HUES48 (cell line): ENCODE results near the gene DHRS9.
"Not testable (repeated sequence)": the region's sequence is repeated elsewhere in the genome, so short reads cannot be mapped to it uniquely, and the experiment has no call there.

Experiments used
- H3K27ac ChIP-seq: one replicate; pipeline ENCODE4 v1.7.0; 2013; ENCODE audit warnings: low read depth, low read length, inconsistent platforms
- H3K27me3 ChIP-seq: 2 replicates; pipeline ENCODE4 v1.6.1; 2013; ENCODE audit warnings: mild to moderate bottlenecking, low read length; ENCODE audit not compliant: control insufficient read depth, insufficient read depth
- H3K36me3 ChIP-seq: 2 replicates; pipeline ENCODE4 v1.6.1; 2013; ENCODE audit warnings: low read length; ENCODE audit not compliant: control insufficient read depth, insufficient read depth
- H3K4me1 ChIP-seq: 2 replicates; pipeline ENCODE4 v1.6.1; 2013; ENCODE audit warnings: mild to moderate bottlenecking, low read length; ENCODE audit not compliant: control insufficient read depth, insufficient read depth
- H3K4me3 ChIP-seq: 2 replicates; pipeline ENCODE4 v1.5.1; 2013; ENCODE audit warnings: mild to moderate bottlenecking, low read depth, low read length
- H3K9ac ChIP-seq: 2 replicates; pipeline ENCODE4 v1.6.1; 2013; ENCODE audit warnings: mild to moderate bottlenecking, low read depth, low read length, moderate library complexity
- H3K9me3 ChIP-seq: 2 replicates; pipeline ENCODE4 v1.6.1; 2013; ENCODE audit warnings: low read length; ENCODE audit not compliant: control insufficient read depth, insufficient read depth

Gene DHRS9

DNA sequence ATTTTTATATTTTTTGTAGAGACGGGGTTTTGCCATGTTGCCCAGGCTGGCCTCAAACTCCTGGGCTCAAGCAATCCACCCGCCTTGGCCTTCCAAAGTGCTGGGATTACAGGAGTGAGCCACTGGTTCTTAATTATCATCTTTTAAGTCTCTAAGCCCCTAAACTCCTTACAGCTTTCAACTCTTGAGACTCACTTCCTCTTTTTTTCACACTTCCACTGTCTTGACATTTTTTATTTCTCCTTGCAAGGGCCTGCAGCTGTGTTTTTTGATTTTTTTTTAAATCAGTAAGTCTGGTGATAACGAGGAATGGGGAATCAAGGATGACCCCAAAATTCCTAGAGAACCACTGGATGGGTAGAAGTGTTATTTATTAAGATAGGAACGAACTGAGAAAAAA is 29.7 kb upstream of the DHRS9 start:
- no peak overlapping the region for H3K4me3 ChIP-seq
- H3K9ac ChIP-seq: no peak overlapping the region
- H3K4me1 ChIP-seq: no peaks in the 10 kb centered on the region
- H3K9me3 ChIP-seq: peaks cover 4% of the 10 kb centered on the region; the same call in 1 of the 2 replicates
- H3K36me3 ChIP-seq: no peaks in the 10 kb centered on the region
- no peak overlapping the region for H3K27ac ChIP-seq
- no peaks in the 10 kb centered on the region for H3K27me3 ChIP-seq

DNA sequence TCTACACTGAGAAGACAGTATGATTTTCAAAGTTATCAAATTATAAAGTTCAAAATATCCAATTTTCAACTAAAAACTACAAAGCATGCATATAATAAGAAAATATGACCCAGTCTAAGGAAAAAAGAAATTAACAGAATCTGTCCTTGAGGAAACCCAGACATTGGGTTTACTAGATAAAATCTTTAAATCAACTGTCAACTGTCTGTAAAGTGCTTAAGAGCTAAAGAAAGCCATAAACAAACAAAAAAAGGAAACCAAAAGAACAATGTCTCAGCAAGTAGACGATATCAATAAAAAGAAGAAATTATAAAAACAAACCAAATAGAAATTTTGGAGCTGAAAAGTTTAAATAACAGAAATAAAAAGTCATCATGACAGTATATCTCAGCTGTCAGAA is 27.8 kb upstream of the DHRS9 start:
- H3K4me3 ChIP-seq: no peak overlapping the region
- peaks cover 4% of the 10 kb centered on the region; the same call in 1 of the 2 replicates for H3K9me3 ChIP-seq
- no peaks in the 10 kb centered on the region for H3K4me1 ChIP-seq
- H3K27ac ChIP-seq: no peak overlapping the region
- no peaks in the 10 kb centered on the region for H3K36me3 ChIP-seq
- H3K27me3 ChIP-seq: no peaks in the 10 kb centered on the region
- H3K9ac ChIP-seq: no peak overlapping the region

DNA sequence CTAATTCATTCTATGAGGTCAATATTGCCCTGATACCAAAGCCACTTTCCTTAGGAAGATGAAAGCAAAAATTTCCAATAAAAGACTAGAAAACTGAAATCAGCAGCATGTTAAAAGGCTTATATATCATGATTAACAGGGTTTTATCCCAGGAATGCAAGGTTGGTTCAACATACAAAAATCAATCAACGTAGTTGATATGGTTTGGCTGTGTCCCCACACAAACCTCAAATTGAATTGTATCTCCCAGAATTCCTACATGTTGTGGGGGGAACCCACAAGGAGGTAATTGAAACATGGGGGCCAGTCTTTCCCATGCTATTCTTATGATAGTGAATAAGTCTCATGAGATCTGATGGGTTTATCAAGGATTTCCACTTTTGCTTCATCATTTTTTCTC is 26.5 kb upstream of the DHRS9 start:
- Histone ChIP-seq H3K4me1 (no peaks in the 10 kb centered on the region), H3K4me3 (no peak overlapping the region), H3K27ac (no peak overlapping the region), H3K9ac (no peak overlapping the region), H3K9me3 (peaks cover 4% of the 10 kb centered on the region; the same call in 1 of the 2 replicates), H3K27me3 (no peaks in the 10 kb centered on the region), H3K36me3 (no peaks in the 10 kb centered on the region)

- no peak overlapping the region for H3K27ac ChIP-seq
- H3K36me3 ChIP-seq: no peaks in the 10 kb centered on the region
- no peak overlapping the region for H3K4me3 ChIP-seq
- peaks cover 4% of the 10 kb centered on the region; the same call in 1 of the 2 replicates for H3K9me3 ChIP-seq
- no peak overlapping the region for H3K9ac ChIP-seq
- no peaks in the 10 kb centered on the region for H3K27me3 ChIP-seq
- no peaks in the 10 kb centered on the region for H3K4me1 ChIP-seq
Observed at GRCh38 chr2:169046440-169047151, 22.8 kb upstream of the DHRS9 start.

- Histone ChIP-seq H3K27me3 (no peaks in the 10 kb centered on the region), H3K4me3 (no peak overlapping the region), H3K9me3 (peaks cover under 1% of the 10 kb centered on the region; the same call in 1 of the 2 replicates), H3K4me1 (no peaks in the 10 kb centered on the region), H3K9ac (no peak overlapping the region), H3K36me3 (no peaks in the 10 kb centered on the region), H3K27ac (no peak overlapping the region)
Observed at GRCh38 chr2:169047256-169048250, 21.8 kb upstream of the DHRS9 start.

DNA sequence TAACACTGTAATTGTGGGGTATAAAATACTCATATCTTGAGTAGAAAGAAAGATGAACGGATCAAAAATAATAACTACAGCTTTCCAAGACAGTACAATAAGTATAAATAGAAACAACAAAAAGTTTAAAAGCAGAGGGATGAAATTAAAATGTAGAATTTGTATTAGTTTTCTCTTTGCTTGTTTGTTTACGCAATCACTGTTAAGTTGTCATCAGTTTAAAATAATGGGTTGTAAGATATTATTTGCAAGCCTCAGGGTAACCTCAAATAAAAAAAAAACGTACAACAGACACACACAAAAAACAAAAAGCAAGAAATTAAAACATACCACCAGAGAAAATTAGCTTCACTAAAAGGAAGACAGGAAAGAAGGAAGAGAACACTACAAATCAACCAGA is 20.2 kb upstream of the DHRS9 start:
- no peaks in the 10 kb centered on the region for H3K27me3 ChIP-seq
- no peaks in the 10 kb centered on the region for H3K36me3 ChIP-seq
- H3K4me1 ChIP-seq: no peaks in the 10 kb centered on the region
- no peak overlapping the region for H3K9ac ChIP-seq
- no peak overlapping the region for H3K4me3 ChIP-seq
- H3K27ac ChIP-seq: no peak overlapping the region
- no peaks in the 10 kb centered on the region for H3K9me3 ChIP-seq

- H3K9ac ChIP-seq: no peak overlapping the region
- H3K27me3 ChIP-seq: no peaks in the 10 kb centered on the region
- H3K27ac ChIP-seq: no peak overlapping the region
- no peaks in the 10 kb centered on the region for H3K4me1 ChIP-seq
- H3K36me3 ChIP-seq: no peaks in the 10 kb centered on the region
- no peak overlapping the region for H3K4me3 ChIP-seq
- H3K9me3 ChIP-seq: peaks cover 3% of the 10 kb centered on the region
Observed at GRCh38 chr2:169050476-169051240, 18.7 kb upstream of the DHRS9 start.

GRCh38 chr2:169054575-169054974 is 14.8 kb upstream of the DHRS9 start:
- H3K4me3 ChIP-seq, H3K27me3 ChIP-seq, H3K27ac ChIP-seq, H3K9me3 ChIP-seq, H3K9ac ChIP-seq, H3K36me3 ChIP-seq, H3K4me1 ChIP-seq: not testable (repeated sequence)

DNA sequence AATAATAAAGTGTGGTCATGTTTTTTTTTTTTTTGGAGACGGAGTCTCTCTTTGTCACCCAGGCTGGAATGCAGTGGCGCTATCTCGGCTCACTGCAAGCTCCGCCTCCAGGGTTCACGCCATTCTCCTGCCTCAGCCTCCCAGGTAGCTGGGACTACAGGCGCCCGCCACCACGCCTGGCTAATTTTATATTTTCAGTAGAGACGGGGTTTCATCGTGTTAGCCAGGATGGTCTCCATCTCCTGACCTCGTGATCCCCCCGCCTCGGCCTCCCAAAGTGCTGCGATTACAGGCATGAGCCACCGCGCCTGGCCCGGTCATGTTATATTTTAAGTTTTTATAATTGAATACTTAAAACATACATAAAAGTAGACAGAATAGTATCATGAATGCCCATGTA is 5.2 kb upstream of the DHRS9 start:
- H3K4me3 ChIP-seq, H3K9me3 ChIP-seq, H3K27ac ChIP-seq, H3K36me3 ChIP-seq, H3K9ac ChIP-seq, H3K4me1 ChIP-seq, H3K27me3 ChIP-seq: not testable (repeated sequence)

GRCh38 chr2:169065422-169065821 is 3.9 kb upstream of the DHRS9 start:
- no peaks in the 10 kb centered on the region for H3K4me1 ChIP-seq
- no peak overlapping the region for H3K4me3 ChIP-seq
- H3K27me3 ChIP-seq: no peaks in the 10 kb centered on the region
- H3K36me3 ChIP-seq: no peaks in the 10 kb centered on the region
- no peak overlapping the region for H3K9ac ChIP-seq
- H3K9me3 ChIP-seq: no peaks in the 10 kb centered on the region
- no peak overlapping the region for H3K27ac ChIP-seq
